ENCODE measurements around the gene LDAF1.

DNA sequence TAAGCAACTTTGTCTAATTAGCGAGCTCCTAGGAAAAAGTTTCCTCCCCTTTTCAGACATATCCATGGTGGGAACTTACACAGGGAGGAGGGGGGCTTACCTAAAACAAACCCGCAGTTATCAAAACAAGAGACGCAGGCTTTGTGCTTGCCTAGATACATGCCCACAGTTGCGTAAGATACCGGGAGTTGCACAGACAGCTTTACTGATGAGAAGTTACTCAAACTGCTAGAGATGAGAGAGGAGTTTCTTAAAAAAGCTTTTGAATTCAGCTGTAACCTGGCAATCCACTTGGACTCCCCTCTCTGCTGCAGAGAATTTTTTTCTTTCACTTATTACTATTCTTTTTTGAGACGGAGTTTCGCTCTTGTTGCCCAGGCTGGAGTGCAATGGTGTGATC is 59.7 kb downstream of the LDAF1 start:
- TF ChIP-seq POLR2A (IDR thresholded peaks at IDR 0.05) (no peak), CTCF (IDR thresholded peaks at IDR 0.05) (no peak)

All from right lobe of liver (tissue), 4 donors.